Activated CD4-positive, alpha-beta T cell treated with anti-CD3 and anti-CD28 coated beads for 36 hours (primary cell): Measurements from ENCODE around the gene NCKAP1. TPM values are rescaled to one million over a fixed set of nuclear protein-coding genes. Genes with fewer than 3 reads are reported as not detected.
"Not testable (repeated sequence)": the region's sequence is repeated elsewhere in the genome, so short reads cannot be mapped to it uniquely, and the experiment has no call there.

ENCODE experiments used
- ATAC-seq: fragments of 200-7000 bp; cut with Tn5 transposase; one replicate; pipeline ENCODE4 v1.10.0; 2021; ENCODE audit warnings: mild to moderate bottlenecking, moderate library complexity
- CTCF ChIA-PET: fragments of 350-600 bp; sonication (Branson Sonifier 250); formaldehyde crosslinking; loops from one replicate; lab custom pipeline; 2021; ENCODE audit warnings: antibody characterized with exemption; lab: Charles Lee
- POLR2A ChIA-PET: fragments of 350-600 bp; sonication (Branson Sonifier 250); formaldehyde crosslinking; loops from one replicate; lab custom pipeline; 2021; ENCODE audit warnings: antibody characterized with exemption, inconsistent platforms; lab: Charles Lee
- DNase-seq: peaks from one replicate; pipeline ENCODE4 v3.0.0-alpha.2; 2020
- H3K27ac Mint-ChIP-seq: one replicate; pipeline ENCODE4 v1.8.0; 2021; ENCODE audit warnings: mixed read lengths
- H3K27me3 Mint-ChIP-seq: one replicate; pipeline ENCODE4 v1.8.0; 2021; ENCODE audit warnings: mixed read lengths
- H3K36me3 Mint-ChIP-seq: one replicate; pipeline ENCODE4 v1.8.0; 2021; ENCODE audit warnings: low read depth, mixed read lengths
- H3K4me1 Mint-ChIP-seq: one replicate; pipeline ENCODE4 v1.8.0; 2021; ENCODE audit warnings: mixed read lengths
- H3K4me3 Mint-ChIP-seq: one replicate; pipeline ENCODE4 v1.8.0; 2021; ENCODE audit warnings: mild to moderate bottlenecking, moderate library complexity, mixed read lengths
- H3K9me3 Mint-ChIP-seq: one replicate; pipeline ENCODE4 v1.8.0; 2021; ENCODE audit warnings: low read depth, mixed read lengths
- intact Hi-C, 2 experiments: fragments of 100-400 bp; cut with DNase I in 1 of 2; cut with micrococcal nuclease in 1 of 2; formaldehyde crosslinking; loops; one replicate each; pipeline versions ENCODE4 v1.14.2 to v1.15.1; 2022 to 2024; cut with DNase I, micrococcal nuclease
- total RNA-seq, 2 experiments: library from RNA; stranded (reverse); gene quantifications; one replicate each; pipeline ENCODE4 v1.2.3, GENCODE V29; 2021

NCKAP1 gene
- total RNA-seq, 2 experiments from 2014 or later: 9.1 to 11.7 TPM

- Mint-ChIP-seq H3K4me3 (no peak overlapping the region), H3K9me3 (no peaks in the 10 kb centered on the region), H3K27ac (no peak overlapping the region), H3K27me3 (peaks cover 8% of the 10 kb centered on the region), H3K36me3 (no peaks in the 10 kb centered on the region), H3K4me1 (no peaks in the 10 kb centered on the region)
- ChIA-PET POLR2A (no interaction called here), CTCF (interaction anchor here (0.9 to 1.4 kb wide), 2 partner anchors 11 to 19 kb away, joined by 3 to 6 read pairs; no protein-coding TSS in a partner anchor)
- intact Hi-C loops: no loop called here
- ATAC-seq (no peak), DNase-seq (no peak)
These were observed 147.4 kb downstream of the NCKAP1 start for GRCh38 chr2:182890773-182891378.

GRCh38 chr2:182890305-182890704, 148.0 kb downstream of the NCKAP1 start:
- intact Hi-C loops: no loop called here
- Mint-ChIP-seq H3K27ac (no peak overlapping the region), H3K27me3 (peaks cover 8% of the 10 kb centered on the region), H3K4me1 (no peaks in the 10 kb centered on the region), H3K4me3 (no peak overlapping the region), H3K36me3 (no peaks in the 10 kb centered on the region), H3K9me3 (no peaks in the 10 kb centered on the region)
- ChIA-PET CTCF (no interaction called here), POLR2A (no interaction called here)
- ATAC-seq (no peak), DNase-seq (no peak)

- DNase-seq (no peak), ATAC-seq (no peak)
- POLR2A ChIA-PET: no interaction called here
- CTCF ChIA-PET: no interaction called here
- H3K9me3 Mint-ChIP-seq: no peaks in the 10 kb centered on the region
- intact Hi-C loops: no loop called here
- no peaks in the 10 kb centered on the region for H3K36me3 Mint-ChIP-seq
- H3K4me1 Mint-ChIP-seq: no peaks in the 10 kb centered on the region
- H3K4me3 Mint-ChIP-seq: no peak overlapping the region
- no peak overlapping the region for H3K27ac Mint-ChIP-seq
- peaks cover 8% of the 10 kb centered on the region for H3K27me3 Mint-ChIP-seq
These were observed 150.4 kb downstream of the NCKAP1 start for GRCh38 chr2:182887753-182888415.

- Mint-ChIP-seq H3K4me3 (no peak overlapping the region), H3K27me3 (peaks cover 7% of the 10 kb centered on the region), H3K27ac (no peak overlapping the region), H3K36me3 (no peaks in the 10 kb centered on the region), H3K4me1 (no peaks in the 10 kb centered on the region), H3K9me3 (no peaks in the 10 kb centered on the region)
- ATAC-seq (no peak), DNase-seq (no peak)
- intact Hi-C loops: no loop called here
- POLR2A ChIA-PET: no interaction called here
- CTCF ChIA-PET: no interaction called here
These were observed 151.2 kb downstream of the NCKAP1 start for GRCh38 chr2:182887093-182887492.

GRCh38 chr2:182885771-182886170, 152.5 kb downstream of the NCKAP1 start:
- Mint-ChIP-seq H3K27ac (no peak overlapping the region), H3K4me1 (no peaks in the 10 kb centered on the region), H3K36me3 (no peaks in the 10 kb centered on the region), H3K27me3 (peaks cover 2% of the 10 kb centered on the region), H3K9me3 (no peaks in the 10 kb centered on the region), H3K4me3 (no peak overlapping the region)
- intact Hi-C loops: no loop called here
- POLR2A ChIA-PET: interaction anchor here (0.6 kb wide), 1 partner anchor 11 kb away, joined by 3 read pairs; no protein-coding TSS in a partner anchor
- DNase-seq (no peak), ATAC-seq (no peak)
- CTCF ChIA-PET: interaction anchor here (0.8 kb wide), 1 partner anchor 235 kb away, joined by 3 read pairs; no protein-coding TSS in a partner anchor

GRCh38 chr2:182883451-182883850, 154.8 kb downstream of the NCKAP1 start:
- Mint-ChIP-seq H3K27ac (no peak overlapping the region), H3K4me3 (no peak overlapping the region), H3K4me1 (no peaks in the 10 kb centered on the region), H3K27me3 (peaks cover 1% of the 10 kb centered on the region), H3K36me3 (no peaks in the 10 kb centered on the region), H3K9me3 (peaks cover 10% of the 10 kb centered on the region)
- ChIA-PET POLR2A (no interaction called here), CTCF (no interaction called here)
- ATAC-seq (no peak), DNase-seq (no peak)
- intact Hi-C loops: no loop called here

GRCh38 chr2:182880100-182880499, 158.2 kb downstream of the NCKAP1 start:
- CTCF ChIA-PET: interaction anchor here (0.6 to 0.7 kb wide), 2 partner anchors 11 to 161 kb away, joined by 3 to 4 read pairs; no protein-coding TSS in a partner anchor
- not testable (repeated sequence) for ATAC-seq

GRCh38 chr2:182876653-182877052, 161.6 kb downstream of the NCKAP1 start:
- ATAC-seq, H3K27me3 Mint-ChIP-seq, DNase-seq, H3K27ac Mint-ChIP-seq, H3K36me3 Mint-ChIP-seq, POLR2A ChIA-PET, H3K4me3 Mint-ChIP-seq, H3K4me1 Mint-ChIP-seq, CTCF ChIA-PET, intact Hi-C loops: not testable (repeated sequence)
- H3K9me3 Mint-ChIP-seq: peaks cover 23% of the 10 kb centered on the region

More at GRCh38 chr2:182880100-182880499, 158.2 kb downstream of the NCKAP1 start:
- H3K27me3 Mint-ChIP-seq, intact Hi-C loops, H3K4me3 Mint-ChIP-seq, H3K36me3 Mint-ChIP-seq, H3K4me1 Mint-ChIP-seq, DNase-seq, POLR2A ChIA-PET, H3K27ac Mint-ChIP-seq: not testable (repeated sequence)
- peaks cover 18% of the 10 kb centered on the region for H3K9me3 Mint-ChIP-seq

GRCh38 chr2:182870227-182870626, 168.0 kb downstream of the NCKAP1 start:
- DNase-seq (peak; percentile 45), ATAC-seq (peak; percentile 33)
- peaks cover 15% of the 10 kb centered on the region for H3K4me1 Mint-ChIP-seq
- no peaks in the 10 kb centered on the region for H3K36me3 Mint-ChIP-seq
- H3K27me3 Mint-ChIP-seq: peaks cover 46% of the 10 kb centered on the region
- ChIA-PET CTCF (interaction anchor here (0.6 kb wide), 2 partner anchors 54 to 153 kb away, joined by 3 to 4 read pairs; no protein-coding TSS in a partner anchor), POLR2A (no interaction called here)
- no peak overlapping the region for H3K27ac Mint-ChIP-seq
- no peak overlapping the region for H3K4me3 Mint-ChIP-seq
- H3K9me3 Mint-ChIP-seq: peaks cover 5% of the 10 kb centered on the region
- intact Hi-C loops: no loop called here

- Mint-ChIP-seq H3K27me3 (peaks cover 59% of the 10 kb centered on the region), H3K27ac (no peak overlapping the region), H3K9me3 (no peaks in the 10 kb centered on the region), H3K4me3 (no peak overlapping the region), H3K36me3 (no peaks in the 10 kb centered on the region), H3K4me1 (peaks cover 15% of the 10 kb centered on the region)
- CTCF ChIA-PET: interaction anchor here (1.1 to 1.2 kb wide), 2 partner anchors 24 to 112 kb away, joined by 4 read pairs; no protein-coding TSS in a partner anchor
- ATAC-seq: no peak
- DNase-seq: no peak
- POLR2A ChIA-PET: interaction anchor here (0.7 kb wide), 1 partner anchor 191 kb away, joined by 4 read pairs; no protein-coding TSS in a partner anchor
- intact Hi-C loops: no loop called here
These were observed 170.0 kb downstream of the NCKAP1 start for GRCh38 chr2:182868054-182868796.

GRCh38 chr2:182867426-182868053, 170.7 kb downstream of the NCKAP1 start:
- Mint-ChIP-seq H3K4me3 (no peak overlapping the region), H3K9me3 (no peaks in the 10 kb centered on the region), H3K36me3 (no peaks in the 10 kb centered on the region), H3K27me3 (peaks cover 61% of the 10 kb centered on the region), H3K27ac (no peak overlapping the region), H3K4me1 (peaks cover 15% of the 10 kb centered on the region)
- intact Hi-C loops: no loop called here
- no peak for DNase-seq
- ChIA-PET POLR2A (interaction anchor here (0.7 kb wide), 2 partner anchors 26 to 190 kb away, joined by 3 to 4 read pairs; no protein-coding TSS in a partner anchor), CTCF (interaction anchor here (1.1 to 1.2 kb wide), 3 partner anchors 15 to 113 kb away, joined by 4 read pairs; no protein-coding TSS in a partner anchor)
- no peak for ATAC-seq
